HL-60/S4 treated with retinoic acid at 250 ng/mL for 4 days and 3 days (cell line): Measurements from ENCODE around the gene NF2.

Experiments used
- in situ Hi-C: fragments of 300-500 bp; cut with MboI; formaldehyde crosslinking; loops from 2 replicates; pipeline ENCODE4 v1.7.0; 2022; ENCODE audit warnings: low sequenced_read_pairs

NF2 gene

DNA sequence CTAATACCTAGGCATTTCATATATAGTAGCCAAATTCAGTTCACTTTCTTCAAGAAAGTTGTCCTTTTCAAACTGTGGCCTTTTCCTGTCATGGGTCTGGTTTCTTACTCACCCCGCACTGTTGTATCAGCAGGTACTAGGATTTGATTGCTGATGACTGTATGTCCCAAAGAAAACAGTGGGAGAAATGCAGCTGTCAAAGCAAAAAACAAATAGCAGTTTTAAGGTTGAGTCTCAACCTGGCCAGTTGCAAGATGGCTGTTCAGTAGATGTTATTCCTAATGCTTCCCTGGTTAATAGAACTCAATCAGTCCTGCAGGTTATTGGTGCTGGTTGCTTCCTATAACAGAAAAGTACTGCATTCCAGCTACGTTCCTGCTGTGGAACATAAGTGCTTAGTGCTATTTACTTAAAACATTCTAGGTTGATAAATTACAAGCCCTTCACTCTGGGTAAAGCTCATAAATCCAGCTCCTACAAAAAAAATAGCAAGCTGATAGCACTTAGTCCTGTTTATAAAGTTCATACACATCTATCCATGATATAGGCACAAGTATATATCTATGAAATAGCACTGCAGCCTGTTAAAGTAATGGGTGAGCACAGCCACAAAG, 26.6 kb downstream of the NF2 start:
- in situ Hi-C loops = no loop called here

DNA sequence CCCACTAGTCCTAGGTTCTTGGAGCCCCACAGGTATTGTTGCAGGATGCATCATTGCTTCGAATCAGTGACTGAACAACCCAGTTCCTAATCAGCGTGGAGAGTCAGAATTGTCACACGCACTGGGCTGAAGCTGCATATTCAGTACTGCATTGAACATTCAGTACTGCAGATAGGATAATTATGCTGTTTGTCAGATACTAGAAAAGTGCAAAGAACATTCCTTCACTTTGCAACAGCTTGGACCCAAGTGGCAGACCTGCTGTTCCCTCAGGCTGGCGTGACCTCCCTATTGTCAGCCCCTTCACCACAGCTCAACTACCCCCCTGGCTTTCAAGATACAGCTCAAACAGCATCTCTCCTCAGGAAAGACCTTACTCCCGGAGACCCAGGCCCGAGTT, 27.6 kb downstream of the NF2 start:
- in situ Hi-C loops = no loop called here

DNA sequence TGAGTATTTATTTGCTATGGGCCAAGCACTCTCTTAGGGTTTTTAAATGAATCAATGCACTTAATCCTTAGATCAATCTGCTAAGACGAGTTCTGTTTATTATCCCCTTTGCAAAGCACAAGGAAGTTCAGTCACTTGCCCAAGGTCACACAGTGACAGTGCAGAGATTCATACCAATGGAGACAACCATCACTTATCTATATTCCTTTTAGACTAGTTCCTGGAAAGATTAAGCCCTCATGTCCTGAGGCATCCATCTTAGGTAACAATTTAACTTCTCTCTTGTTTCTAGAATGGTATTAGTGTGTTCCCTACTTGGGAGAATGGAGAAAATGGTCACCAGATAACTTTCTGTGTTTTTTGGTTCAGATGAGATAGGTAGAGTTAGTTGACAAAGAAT, 28.3 kb downstream of the NF2 start:
- in situ Hi-C loops = no loop called here

DNA sequence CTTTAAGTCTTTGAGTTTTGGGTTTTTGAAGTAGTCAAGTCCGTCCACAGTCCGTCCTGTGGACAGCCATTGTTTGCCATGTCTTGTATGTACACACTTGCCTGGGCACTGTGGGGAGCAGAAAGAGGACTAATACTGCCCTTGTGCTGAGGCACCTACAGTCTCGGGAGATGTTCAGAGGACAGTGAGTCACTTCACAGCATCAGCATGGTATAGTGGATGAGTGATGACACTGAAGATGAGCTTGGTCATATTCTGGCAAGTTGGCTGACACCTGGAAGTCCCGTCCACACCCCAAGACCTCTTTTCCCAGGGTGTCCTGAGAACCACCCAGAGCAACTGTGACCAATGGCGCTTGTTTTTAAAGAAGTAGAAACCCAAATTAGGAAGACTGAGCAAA, 29.2 kb downstream of the NF2 start:
- in situ Hi-C loops = no loop called here

DNA sequence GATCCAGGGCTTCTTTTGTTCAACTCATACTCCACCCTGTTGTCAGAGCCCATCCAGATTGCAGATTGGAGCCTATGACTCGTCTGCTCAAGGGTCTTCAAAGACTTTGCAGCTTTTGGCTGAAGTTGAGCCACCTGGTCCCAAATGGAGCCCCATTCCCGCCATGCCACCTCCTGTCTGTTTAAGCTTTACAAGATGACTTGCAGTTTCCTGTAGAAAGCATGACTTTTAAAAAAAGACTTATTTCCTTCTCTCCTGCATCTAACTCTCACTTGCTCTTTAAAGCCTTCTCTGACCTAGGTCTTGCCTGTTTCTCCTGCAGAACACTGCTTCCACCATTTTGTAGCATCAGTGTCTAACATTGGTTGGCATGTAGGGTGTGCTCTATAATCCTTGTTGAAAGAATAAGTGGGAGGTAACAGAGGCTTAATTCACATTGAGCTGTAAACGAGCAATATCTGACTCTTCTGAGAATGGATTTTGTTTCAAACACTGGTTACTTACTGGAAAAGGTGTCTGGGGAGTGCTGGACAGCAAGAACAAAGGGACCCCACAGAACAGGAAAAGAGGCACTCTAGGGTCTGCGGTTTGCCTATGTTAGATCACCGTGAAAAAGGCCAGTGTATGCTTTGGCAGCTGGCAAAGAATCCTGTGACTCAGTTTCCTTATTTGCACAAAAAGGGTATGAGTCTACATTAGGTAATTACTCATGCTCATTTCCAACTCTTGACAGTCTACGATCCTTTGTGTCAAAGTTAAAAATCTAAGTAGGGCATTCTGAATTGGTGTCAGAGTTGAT, 30.3 kb downstream of the NF2 start:
- in situ Hi-C loops = no loop called here

DNA sequence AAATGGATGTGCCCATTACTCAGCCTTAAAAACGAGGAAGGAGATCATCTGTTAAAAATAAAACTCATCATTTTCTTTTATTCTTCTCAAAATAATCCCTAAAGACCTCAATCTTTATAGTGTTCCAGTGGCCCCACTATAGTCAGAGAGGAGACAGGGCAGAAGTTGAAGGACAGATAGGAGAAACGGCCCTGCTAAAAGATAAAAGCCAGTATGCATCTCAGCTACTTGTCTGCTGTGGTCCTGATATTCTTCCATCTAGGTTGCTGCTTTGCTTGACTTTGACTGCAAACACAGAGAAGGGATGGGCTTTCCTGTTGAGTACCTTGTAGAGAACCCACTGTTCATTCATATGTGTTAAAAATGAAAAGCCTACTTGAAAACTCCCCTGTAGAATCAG, 31.4 kb downstream of the NF2 start:
- in situ Hi-C loops = no loop called here

DNA sequence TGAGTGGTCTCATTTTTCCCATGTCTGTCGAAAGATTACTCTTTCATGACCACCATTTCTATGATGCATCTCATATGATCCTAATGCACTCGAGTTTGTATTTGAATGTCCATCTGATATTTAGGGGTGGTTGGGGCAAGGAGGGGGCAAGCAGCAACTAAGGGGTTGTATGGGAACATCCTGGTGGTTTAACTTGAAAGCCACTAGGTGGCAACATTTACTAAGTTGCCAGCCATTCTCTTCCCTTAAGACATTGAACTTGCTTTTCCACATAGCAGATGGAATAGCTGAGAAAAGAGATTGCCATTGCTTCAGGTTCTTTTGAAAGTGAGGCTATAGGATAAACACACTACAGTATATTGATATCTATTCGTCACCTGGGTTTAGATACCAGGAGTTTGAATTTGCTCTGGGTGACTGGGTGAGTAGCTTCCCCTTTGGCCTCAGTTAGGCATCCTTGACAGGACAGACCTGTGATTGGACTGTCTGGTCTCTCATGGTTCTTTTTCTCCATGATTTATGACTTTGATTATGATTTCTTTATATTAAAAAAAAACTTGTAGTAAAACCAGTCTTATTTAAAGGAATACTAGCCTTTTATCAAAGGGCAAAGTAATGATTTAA, 32.4 kb downstream of the NF2 start:
- in situ Hi-C loops = no loop called here

DNA sequence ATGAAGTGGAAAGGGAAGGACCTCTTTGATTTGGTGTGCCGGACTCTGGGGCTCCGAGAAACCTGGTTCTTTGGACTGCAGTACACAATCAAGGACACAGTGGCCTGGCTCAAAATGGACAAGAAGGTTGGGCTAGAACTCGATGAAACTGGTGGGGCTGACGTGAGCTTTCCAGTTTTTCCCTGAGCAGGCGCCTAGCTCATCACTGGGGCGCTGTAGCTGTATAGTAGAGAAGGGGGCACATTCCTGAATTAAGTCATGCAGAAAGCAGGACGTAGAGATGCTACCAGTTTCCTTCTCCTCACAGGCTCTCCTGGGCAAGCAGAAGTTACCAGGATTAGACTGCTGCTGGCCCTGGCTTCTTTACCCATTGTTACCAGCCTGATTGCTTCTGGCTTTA, 33.3 kb downstream of the NF2 start:
- in situ Hi-C loops = no loop called here

DNA sequence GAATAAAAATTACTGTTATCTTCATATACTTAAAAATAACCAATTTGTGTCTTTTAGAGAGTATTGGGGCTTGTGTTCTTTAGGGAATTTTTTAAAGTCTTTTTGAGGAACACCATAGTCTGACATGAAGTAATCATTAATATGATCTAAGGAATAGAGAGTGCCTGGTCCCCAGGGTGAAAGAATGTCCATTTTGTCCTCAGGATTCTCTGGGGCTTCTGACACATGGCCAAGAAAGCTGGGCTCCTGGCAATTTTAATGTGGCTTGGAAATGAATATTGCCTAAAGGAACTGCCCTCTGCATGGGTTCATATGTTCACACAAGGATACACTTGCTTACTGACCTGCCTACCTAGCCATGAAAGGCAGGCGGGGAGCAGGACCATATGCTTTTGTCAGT, 33.7 kb downstream of the NF2 start:
- in situ Hi-C loops = no loop called here

DNA sequence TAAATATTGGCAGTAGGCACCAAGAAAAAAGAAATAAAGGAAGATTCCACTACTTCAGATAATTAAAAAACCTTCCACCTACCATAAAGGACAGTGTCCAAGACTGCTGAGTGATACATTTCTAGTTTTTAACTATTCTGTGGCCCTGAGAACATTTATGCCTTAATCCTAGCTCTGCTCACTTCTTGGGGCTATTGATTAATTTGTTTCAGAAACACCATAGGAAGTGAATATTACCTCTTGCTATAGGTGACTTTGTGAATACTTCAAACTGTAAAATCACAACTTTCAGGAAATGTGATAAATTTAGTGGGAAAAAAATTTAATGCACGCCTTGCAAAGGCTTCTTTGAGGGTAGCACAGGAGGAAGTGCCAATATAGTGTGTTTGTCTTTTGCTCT, 35.2 kb downstream of the NF2 start:
- in situ Hi-C loops = no loop called here

DNA sequence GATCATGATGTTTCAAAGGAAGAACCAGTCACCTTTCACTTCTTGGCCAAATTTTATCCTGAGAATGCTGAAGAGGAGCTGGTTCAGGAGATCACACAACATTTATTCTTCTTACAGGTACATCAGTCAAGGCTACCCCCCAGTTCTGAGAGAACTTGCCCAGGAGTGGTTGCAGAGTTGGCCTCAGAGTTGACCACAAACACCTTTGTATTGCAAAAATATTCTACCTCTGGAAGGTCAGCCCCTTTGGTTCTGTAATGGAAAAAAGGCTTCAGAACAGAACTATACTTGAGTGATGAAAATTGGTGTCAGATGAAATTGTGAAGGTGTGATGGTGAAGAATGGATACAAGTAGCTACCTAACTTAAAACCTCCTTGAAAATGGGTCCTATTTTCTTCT, 35.7 kb downstream of the NF2 start:
- in situ Hi-C loops = no loop called here

DNA sequence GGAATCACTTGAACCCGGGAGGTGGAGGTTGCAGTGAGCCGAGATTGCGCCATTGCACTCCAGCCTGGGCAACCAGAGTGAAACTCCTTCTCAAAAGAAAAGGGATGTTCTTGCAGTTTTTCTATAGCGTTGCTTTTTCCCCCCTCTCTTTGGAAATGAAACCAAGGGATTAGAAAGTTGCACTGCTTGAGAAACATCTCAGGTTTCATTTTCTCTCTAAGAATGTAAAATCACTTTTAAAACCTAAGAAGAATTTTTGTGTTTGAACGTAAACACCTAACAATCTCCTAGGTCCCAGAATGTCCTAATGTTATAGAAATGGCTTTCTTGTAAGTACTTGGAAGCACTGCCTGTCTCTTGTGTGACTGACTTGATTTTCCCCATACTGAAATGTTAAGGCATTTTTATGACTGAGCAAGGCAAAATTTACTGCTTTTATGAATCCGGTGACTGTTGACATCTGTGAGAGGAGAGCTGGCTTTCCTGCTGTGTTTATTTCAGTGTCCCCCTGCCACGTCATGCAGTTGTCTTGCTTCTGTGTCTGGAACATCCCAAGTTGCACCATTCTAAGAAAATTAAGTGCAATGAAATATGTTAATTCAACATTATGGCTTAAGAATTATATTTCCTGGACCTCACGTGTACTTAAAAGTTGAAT, 37.7 kb downstream of the NF2 start:
- in situ Hi-C loops = no loop called here

DNA sequence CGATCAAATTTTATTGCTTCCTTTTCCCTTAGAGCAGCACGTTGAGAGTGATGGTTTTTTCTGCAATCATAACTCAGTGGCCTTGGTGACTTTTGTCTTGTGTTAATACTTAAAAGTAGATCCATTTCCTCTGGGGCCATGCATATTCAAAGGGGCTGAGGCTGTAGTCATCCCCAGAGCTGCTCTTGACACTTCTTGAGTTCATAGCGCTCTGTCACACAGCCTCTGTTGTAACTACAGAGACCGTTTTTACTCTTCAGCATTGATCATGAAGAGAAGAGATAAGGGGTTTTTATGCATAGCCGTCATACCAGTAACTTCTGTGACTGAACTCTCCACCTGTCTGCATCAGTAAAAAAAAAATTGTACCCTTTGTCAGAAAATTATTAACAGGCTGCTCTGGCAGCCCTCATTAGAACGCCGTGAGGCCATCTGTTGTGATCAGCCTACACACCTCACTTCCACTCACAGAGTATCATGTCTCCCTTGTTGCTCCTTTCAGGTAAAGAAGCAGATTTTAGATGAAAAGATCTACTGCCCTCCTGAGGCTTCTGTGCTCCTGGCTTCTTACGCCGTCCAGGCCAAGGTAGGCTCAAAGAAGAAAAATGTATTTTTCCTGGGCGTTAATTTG, 38.4 kb downstream of the NF2 start:
- in situ Hi-C loops = no loop called here

DNA sequence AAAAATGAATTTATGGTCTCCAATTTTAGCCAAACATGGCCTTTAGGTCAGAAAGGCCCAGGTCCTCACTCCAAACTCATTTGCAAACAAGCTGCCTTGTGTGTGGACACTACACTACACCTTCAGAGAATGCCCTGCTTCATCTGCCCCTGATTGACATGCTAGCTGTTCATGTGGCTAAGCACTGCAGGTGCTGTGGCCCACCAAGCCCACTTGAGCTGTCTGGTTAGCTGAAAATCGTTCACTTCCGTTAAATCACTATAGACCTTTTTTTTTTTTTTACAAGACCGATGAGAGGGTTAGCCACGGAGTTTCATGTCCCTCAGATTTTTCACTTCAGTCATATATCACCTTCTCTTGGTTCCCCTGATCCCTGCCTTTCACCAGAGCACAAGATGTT, 39.3 kb downstream of the NF2 start:
- in situ Hi-C loops = no loop called here

DNA sequence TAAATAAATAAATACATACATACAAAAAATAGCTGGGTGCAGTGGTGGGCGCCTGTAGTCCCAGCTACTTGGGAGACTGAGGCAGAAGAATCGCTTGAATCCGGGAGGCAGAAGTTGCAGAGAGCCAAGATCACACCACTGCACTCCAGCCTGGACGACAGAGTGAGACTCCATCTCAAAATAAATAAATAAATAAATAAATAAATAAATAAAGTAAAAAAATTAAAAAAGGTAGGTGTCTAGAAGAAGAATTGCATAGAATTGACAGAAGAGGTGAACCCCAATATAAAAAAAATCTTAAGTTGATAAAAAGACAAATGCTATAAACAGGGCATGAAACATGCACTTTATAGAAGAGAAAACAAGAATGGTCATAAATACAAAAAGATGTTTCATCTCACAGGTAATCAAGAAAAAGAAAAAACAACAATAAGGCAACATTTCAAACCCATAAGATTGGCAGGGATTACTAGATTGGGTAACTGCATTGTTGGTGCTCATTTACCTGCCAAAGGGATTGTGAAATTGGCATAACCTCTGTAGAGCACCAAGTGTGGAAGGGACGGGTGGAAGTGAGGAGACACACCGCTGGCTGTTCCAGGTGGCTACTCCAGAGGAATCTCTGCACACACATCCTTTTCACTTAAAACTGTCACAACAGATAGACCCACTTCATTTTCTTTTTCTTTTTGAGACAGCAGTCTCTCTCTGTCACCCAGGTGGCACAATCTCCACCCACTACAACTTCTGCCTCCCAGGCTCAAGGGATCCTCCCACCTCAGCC, 44.7 kb downstream of the NF2 start:
- in situ Hi-C loops = no loop called here

DNA sequence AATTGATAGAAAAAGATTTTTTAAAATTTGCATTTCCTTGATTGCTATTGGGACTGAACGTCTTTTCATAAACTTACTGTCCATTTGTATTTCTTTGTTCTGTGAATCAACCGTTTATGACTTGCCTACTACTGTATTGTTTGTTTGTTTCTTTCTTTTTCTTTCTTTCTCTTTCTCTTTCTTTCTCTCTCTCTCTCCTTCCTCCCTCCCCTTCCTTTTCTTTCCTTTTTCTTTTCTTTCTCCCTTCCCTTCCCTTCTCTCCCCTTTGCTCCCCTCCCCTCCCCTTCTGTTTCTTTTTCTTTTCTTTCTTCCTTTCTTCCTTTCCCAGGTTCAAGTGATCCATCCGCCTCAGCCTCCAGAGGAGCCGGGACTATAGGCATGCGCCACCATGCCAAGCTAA, 46.9 kb downstream of the NF2 start:
- in situ Hi-C loops = no loop called here

DNA sequence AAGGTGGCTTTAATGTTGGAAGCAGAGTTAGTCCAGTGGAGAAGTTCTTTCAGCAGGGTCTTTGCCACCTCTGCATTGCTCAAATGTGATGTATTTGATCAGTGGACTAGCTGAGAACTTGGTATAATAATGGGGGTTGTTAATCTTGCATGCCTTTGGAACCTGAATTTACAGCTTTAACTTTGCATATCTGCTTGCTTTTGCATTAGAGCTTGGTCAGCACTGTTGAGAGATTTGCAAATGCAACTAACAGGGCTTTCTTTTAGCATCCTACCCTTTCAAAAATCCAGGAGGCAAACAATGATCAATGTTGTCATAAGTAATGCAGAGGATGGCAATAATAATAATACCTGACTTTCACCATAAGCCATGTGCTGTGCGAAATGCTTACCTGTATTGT, 48.2 kb downstream of the NF2 start:
- in situ Hi-C loops = no loop called here

DNA sequence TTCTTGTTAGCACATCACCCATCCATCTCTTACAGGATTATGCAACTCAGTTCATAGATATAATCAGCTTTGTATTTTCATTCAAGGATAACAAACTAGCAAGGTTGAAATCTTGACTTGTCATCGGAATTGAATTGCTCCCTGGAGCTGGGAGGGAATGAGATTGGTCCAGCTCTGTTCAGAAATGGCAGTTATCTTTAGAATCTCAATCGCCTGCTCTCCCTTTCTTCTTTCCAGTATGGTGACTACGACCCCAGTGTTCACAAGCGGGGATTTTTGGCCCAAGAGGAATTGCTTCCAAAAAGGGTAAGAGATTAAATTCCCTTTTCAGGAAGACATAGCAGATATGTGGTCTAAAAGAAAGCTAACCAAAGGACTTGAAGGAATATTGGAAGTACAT, 51.0 kb downstream of the NF2 start:
- in situ Hi-C loops = no loop called here

DNA sequence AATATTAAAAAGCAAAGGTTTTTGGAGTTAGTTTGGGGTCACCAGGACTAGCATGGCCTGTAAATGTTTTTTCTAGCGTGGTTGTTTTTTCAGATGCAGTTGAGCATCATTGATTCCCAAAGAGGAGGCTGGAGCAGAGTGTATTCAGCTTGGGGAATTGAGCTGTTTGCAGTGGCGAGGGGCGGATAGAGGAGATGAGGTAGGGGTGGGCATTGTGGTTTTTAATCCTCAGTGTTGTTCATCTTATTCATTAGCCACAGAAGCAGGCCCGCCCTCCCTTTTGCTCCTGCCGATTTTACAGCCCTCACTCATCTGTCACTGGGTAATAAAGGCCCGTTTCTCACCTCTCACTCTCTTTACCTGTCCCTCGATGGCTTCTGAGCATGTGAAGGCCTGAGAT, 51.4 kb downstream of the NF2 start:
- in situ Hi-C loops = no loop called here

DNA sequence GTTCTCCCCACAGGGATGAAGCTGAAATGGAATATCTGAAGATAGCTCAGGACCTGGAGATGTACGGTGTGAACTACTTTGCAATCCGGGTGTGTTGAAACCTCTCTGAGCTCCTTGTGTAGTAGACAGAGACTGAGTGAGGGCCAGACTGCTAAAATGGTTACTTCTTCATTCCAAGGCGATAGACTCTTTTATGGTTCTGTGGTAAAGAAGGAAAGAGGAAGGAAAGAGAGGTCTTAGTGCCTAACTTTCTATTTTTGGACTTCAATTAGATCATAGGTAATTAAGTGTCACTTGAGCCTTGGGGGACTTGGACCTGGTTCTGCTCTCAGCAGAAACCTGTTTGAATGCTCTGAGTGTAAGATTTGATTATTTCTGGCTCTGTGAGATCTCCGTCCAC, 54.7 kb downstream of the NF2 start:
- in situ Hi-C loops = no loop called here

DNA sequence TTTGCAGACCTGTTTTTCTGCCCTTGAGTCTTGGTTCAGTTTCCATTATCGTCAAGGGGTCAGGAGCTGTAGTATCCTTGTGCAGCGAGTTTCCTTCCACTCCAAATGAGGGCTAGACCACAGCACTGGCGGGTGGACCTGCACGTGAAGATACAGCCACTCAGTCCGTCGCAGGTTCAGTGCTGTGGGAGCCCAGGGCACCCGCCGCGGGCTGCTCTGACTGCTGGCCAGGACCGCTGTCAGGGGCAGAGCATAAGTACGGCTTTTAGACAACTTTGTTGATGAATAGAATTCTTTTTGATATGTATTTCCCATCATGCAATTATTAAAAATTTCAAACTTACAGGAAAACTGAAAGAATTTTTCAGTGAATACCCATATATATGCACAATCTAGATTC, 56.6 kb downstream of the NF2 start:
- in situ Hi-C loops = no loop called here
